Measurements from ENCODE around the gene KREMEN1. TPM values are rescaled to one million over a fixed set of nuclear protein-coding genes. Genes with fewer than 3 reads are reported as not detected.

KREMEN1 gene
- total RNA-seq, 1 donor from 2014 or later: 23.3 TPM

GRCh38 chr22:29030016-29030617 lies 42.7 kb upstream of the KREMEN1 start:
- Histone ChIP-seq H3K9me3 (no peaks in the 10 kb centered on the region), H3K4me1 (peaks cover 35% of the 10 kb centered on the region), H3K27ac (peak overlapping the region; percentile 85), H3K27me3 (no peaks in the 10 kb centered on the region), H3K36me3 (no peaks in the 10 kb centered on the region), H3K4me3 (peak overlapping the region; percentile 41)
- DNase-seq (no peak), ATAC-seq (no peak)
- intact Hi-C loops (cut with DNase I): no loop called here
- no peak for TF ChIP-seq CTCF (IDR thresholded peaks at IDR 0.05)

GRCh38 chr22:29030618-29031226 lies 42.1 kb upstream of the KREMEN1 start:
- Histone ChIP-seq H3K9me3 (no peaks in the 10 kb centered on the region), H3K27ac (peak overlapping the region; percentile 85), H3K27me3 (no peaks in the 10 kb centered on the region), H3K36me3 (no peaks in the 10 kb centered on the region), H3K4me1 (peaks cover 35% of the 10 kb centered on the region), H3K4me3 (peak overlapping the region; percentile 41)
- DNase-seq (peak; percentile 89), ATAC-seq (peak; percentile 86)
- intact Hi-C loops (cut with DNase I): no loop called here
- no peak for TF ChIP-seq CTCF (IDR thresholded peaks at IDR 0.05)

GRCh38 chr22:29031227-29032011 lies 41.4 kb upstream of the KREMEN1 start:
- Histone ChIP-seq H3K27ac (peak overlapping the region; percentile 85), H3K27me3 (no peaks in the 10 kb centered on the region), H3K4me3 (peak overlapping the region; percentile 41), H3K36me3 (no peaks in the 10 kb centered on the region), H3K4me1 (peaks cover 35% of the 10 kb centered on the region), H3K9me3 (no peaks in the 10 kb centered on the region)
- DNase-seq: peak; percentile 71
- TF ChIP-seq CTCF (IDR thresholded peaks at IDR 0.05): no peak
- intact Hi-C loops (cut with DNase I): no loop called here
- ATAC-seq: peak; percentile 72

GRCh38 chr22:29032014-29032475 lies 40.8 kb upstream of the KREMEN1 start:
- H3K36me3 ChIP-seq: no peaks in the 10 kb centered on the region
- intact Hi-C loops (cut with DNase I): no loop called here
- no peaks in the 10 kb centered on the region for H3K27me3 ChIP-seq
- peaks cover 35% of the 10 kb centered on the region for H3K4me1 ChIP-seq
- no peak for TF ChIP-seq CTCF (IDR thresholded peaks at IDR 0.05)
- no peaks in the 10 kb centered on the region for H3K9me3 ChIP-seq
- H3K4me3 ChIP-seq: no peak overlapping the region
- ATAC-seq: no peak
- no peak for DNase-seq
- peak overlapping the region; percentile 85 for H3K27ac ChIP-seq

- intact Hi-C loops (cut with DNase I): no loop called here
Observed at GRCh38 chr22:29032584-29032983, 40.3 kb upstream of the KREMEN1 start.

More at GRCh38 chr22:29032584-29032983, 40.3 kb upstream of the KREMEN1 start:
- no peak overlapping the region for H3K4me3 ChIP-seq
- no peak for TF ChIP-seq CTCF (IDR thresholded peaks at IDR 0.05)
- peak overlapping the region; percentile 85 for H3K27ac ChIP-seq
- H3K27me3 ChIP-seq: no peaks in the 10 kb centered on the region
- DNase-seq: no peak
- H3K4me1 ChIP-seq: peaks cover 35% of the 10 kb centered on the region
- peak; percentile 44 for ATAC-seq
- H3K9me3 ChIP-seq: no peaks in the 10 kb centered on the region
- H3K36me3 ChIP-seq: no peaks in the 10 kb centered on the region

Data from upper lobe of right lung (tissue), 1 donor.